GM12872 (cell line): Measurements from ENCODE around the gene IP6K3.

ENCODE experiments used
- TF ChIP-seq, protein P1 (sequence below): IDR thresholded peaks from 3 replicates; pipeline ENCODE4 v1.5.1; 2011; ENCODE audit warnings: low read depth, mild to moderate bottlenecking, low read length, moderate library complexity; ENCODE audit not compliant: insufficient read depth

The IP6K3 gene, protein sequence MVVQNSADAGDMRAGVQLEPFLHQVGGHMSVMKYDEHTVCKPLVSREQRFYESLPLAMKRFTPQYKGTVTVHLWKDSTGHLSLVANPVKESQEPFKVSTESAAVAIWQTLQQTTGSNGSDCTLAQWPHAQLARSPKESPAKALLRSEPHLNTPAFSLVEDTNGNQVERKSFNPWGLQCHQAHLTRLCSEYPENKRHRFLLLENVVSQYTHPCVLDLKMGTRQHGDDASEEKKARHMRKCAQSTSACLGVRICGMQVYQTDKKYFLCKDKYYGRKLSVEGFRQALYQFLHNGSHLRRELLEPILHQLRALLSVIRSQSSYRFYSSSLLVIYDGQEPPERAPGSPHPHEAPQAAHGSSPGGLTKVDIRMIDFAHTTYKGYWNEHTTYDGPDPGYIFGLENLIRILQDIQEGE

DNA sequence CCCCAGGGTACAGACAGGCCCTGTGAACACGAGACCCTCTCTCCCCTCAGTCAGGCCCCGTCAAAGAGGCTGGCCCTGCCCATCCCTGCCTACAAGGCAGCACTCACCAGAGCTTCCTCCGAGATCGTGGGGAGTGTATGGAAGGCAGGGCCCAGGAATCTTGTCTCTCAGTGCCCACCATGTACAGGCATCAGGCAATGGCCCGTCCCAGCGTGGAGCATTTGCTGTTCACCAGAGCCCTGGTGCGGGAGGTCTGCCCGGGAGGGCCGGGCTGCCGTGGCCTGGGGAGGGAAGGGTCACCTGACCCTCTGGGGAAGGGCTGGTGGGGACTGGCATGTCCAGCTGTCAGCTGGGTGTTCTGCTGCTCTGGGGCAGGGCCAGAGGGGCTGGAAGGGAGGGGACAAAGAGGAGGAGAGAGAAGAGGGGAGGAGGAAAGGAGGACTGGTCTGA lies at the start of gene IP6K3:
Gene IP6K3 (minus strand): TSS at position 255 of the 450 bp plus-strand sequence. CDS start 11,429 bp downstream, outside the sequence.
- TF ChIP-seq, protein P1, sequence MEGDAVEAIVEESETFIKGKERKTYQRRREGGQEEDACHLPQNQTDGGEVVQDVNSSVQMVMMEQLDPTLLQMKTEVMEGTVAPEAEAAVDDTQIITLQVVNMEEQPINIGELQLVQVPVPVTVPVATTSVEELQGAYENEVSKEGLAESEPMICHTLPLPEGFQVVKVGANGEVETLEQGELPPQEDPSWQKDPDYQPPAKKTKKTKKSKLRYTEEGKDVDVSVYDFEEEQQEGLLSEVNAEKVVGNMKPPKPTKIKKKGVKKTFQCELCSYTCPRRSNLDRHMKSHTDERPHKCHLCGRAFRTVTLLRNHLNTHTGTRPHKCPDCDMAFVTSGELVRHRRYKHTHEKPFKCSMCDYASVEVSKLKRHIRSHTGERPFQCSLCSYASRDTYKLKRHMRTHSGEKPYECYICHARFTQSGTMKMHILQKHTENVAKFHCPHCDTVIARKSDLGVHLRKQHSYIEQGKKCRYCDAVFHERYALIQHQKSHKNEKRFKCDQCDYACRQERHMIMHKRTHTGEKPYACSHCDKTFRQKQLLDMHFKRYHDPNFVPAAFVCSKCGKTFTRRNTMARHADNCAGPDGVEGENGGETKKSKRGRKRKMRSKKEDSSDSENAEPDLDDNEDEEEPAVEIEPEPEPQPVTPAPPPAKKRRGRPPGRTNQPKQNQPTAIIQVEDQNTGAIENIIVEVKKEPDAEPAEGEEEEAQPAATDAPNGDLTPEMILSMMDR, result no peak

DNA sequence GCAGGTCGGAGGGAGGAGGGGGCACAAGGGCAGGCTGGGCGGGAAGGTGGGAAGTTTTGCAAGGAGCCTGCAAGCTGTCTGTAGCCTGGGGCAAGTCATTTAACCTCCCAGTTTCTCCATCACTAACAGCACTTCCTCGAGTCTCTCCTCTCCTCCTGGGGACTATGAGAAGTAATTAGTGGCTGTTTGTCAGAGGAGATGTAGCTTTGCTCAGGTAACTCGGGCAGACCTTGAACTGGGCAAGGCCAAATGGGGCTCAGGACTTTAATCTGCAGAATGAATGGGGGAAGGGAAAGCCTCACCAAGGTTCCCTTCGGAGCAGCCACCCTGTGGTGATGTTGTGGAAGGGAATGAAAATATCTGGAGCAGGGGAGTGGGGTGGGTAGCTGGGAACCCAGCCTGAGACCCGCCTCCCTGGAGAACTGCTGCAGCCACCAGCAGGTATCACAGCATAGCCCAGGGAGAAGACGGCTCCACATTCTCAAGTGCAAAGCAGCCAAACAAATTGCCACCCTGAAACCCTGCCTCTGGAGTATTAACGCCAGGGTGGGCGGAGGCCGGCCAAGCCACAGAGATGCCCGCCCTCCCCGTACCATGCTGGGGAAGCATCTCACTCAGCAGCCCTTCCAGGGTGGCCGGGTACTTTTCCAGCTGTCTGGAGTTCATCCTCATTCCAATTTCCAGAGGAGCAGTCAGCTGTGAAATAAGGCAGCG lies 48.4 kb upstream of the IP6K3 start:
- TF ChIP-seq, protein P1, result no peak

DNA sequence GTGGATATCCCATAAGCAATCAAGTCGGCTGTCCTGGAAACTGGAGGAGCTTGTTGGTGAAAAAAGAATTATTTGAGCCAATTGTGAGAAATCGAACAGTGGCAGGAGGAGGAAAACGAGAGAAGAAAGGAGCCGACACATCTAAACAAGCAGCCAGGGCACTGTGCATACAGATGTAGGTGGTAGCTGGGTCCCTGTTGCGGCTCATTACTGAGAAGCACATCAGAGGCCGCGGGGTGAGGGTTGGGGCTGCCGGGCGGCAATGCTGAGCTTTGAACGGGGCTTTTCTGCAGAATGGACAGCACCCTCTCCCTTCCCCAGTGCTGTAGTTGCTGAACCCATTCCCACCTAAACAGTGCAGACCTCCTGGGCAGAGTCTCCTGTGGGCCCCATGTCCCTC lies 46.3 kb upstream of the IP6K3 start:
- TF ChIP-seq, protein P1, result no peak

DNA sequence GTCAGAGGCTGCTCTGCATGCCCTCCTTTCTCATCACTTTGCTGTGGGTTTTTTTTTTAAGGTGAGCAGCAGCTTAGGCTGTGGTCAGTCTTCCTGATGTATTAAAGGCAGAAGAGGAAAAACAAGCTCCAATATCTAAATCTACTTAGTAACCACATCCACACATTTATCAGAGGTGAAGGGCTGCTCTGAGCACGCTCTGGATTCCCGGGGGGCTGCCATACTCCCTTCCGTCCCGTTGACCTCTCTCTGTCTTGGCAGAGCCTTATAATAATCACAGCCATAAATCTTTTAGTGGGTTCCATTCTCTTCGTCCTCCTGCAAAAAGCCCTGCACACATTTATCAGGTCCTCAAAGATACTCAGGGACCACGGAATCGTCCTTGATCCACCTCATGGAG lies 44.9 kb upstream of the IP6K3 start:
- TF ChIP-seq, protein P1, result no peak

DNA sequence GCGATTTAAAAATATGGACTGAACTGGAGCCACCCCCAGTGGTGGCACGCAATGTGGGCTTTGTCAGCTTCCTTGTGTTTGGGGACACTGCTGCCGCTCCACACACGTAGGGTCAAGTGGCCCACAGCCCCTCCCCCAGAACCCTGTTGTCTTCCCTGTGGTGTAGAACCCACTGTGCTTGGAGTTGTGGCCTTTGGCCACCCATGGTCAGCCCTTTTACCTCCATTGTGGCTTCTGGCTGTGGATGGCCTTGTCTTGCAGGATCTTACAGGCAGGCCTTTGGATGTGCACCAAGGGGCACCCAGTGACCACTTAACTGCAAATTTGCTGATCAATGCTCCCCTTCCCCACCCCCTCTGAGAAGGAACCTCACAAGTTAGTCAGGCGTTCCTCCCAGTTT lies 44.2 kb upstream of the IP6K3 start:
- TF ChIP-seq, protein P1, result no peak

GRCh38 chr6:33790379-33790778 lies 43.7 kb upstream of the IP6K3 start:
- TF ChIP-seq, protein P1, result no peak

DNA sequence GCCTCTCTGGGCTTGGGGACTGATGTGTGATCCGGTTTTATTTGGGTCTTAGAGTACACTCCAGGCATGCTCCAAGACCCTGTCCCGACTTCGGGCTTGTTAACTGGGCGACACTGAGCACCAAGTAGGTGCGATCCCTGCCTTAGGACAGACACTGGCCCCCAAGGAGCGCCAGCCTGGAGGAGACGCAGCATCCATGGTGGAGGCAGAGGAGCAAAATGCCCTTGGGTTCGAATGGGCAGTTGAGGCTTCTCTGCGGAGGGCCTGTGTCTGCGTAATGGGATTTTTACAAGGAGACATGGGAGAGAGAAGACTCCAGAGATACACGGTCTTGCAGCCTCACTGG lies 42.8 kb upstream of the IP6K3 start:
- TF ChIP-seq, protein P1, result no peak
